IMR-90 (cell line): Measurements from ENCODE around the gene NCOA7. TPM values are rescaled to one million over a fixed set of nuclear protein-coding genes. Genes with fewer than 3 reads are reported as not detected.
A peak's percentile ranks its signal among the peaks of the same experiment; 100 is the strongest.

ENCODE experiments used
- ATAC-seq: fragments of 200-7000 bp; cut with Tn5 transposase; 2 replicates; pipeline ENCODE4 v1.9.1; 2020; ENCODE audit warnings: low read depth, mild to moderate bottlenecking, moderate library complexity
- BruUV-seq: library from RNA; stranded (reverse); fragments of 400-500 nt; replicated peaks from 2 replicates; lab custom pipeline; 2021; lab: Mats Ljungman, UMichigan
- CTCF ChIA-PET: fragments of 300-600 bp; formaldehyde crosslinking; extraction: SDS; loops from one replicate; lab custom pipeline; 2021; ENCODE audit warnings: antibody characterized with exemption; lab: Yijun Ruan, JAX
- POLR2A ChIA-PET: fragments of 300-600 bp; sonication (Branson Sonifier 250); formaldehyde crosslinking; loops from one replicate; lab custom pipeline; 2022; ENCODE audit warnings: antibody characterized with exemption; ENCODE audit not compliant: unreplicated experiment; lab: Charles Lee
- DNase-seq: peaks from one replicate; pipeline ENCODE4 v3.0.0; 2013
- H2AFZ ChIP-seq: replicated peaks from 2 replicates; pipeline ENCODE3; 2013; ENCODE audit warnings: low read length, mild to moderate bottlenecking; ENCODE audit not compliant: poor library complexity
- H2AK5ac ChIP-seq: 2 replicates; pipeline ENCODE4 v1.6.1; 2013; ENCODE audit warnings: low read depth, low read length, inconsistent platforms
- H2AK9ac ChIP-seq: replicated peaks from 2 replicates; pipeline ENCODE3; 2013; ENCODE audit warnings: mild to moderate bottlenecking, low read depth, low read length, moderate library complexity; ENCODE audit not compliant: poor library complexity
- H2BK120ac ChIP-seq: 2 replicates; pipeline ENCODE4 v1.6.1; 2013; ENCODE audit warnings: low read depth, low read length, inconsistent platforms
- H2BK15ac ChIP-seq: 3 replicates; pipeline ENCODE4 v1.6.1; 2013; ENCODE audit warnings: low read depth, low read length, inconsistent platforms
- H2BK20ac ChIP-seq: 2 replicates; pipeline ENCODE4 v1.6.1; 2013; ENCODE audit warnings: low read depth, mild to moderate bottlenecking, inconsistent platforms, low read length, moderate library complexity
- H2BK5ac ChIP-seq: 2 replicates; pipeline ENCODE4 v1.6.1; 2013; ENCODE audit warnings: mild to moderate bottlenecking, low read depth, low read length, inconsistent platforms; ENCODE audit not compliant: poor library complexity, severe bottlenecking
- H3K14ac ChIP-seq: replicated peaks from 2 replicates; pipeline ENCODE4 v1.6.1; 2013; ENCODE audit warnings: low read depth, low read length, inconsistent platforms
- H3K18ac ChIP-seq: 2 replicates; pipeline ENCODE4 v1.6.1; 2013; ENCODE audit warnings: low read depth, low read length, control low read depth
- H3K23ac ChIP-seq: 2 replicates; pipeline ENCODE4 v1.6.1; 2013; ENCODE audit warnings: low read depth, low read length, inconsistent platforms
- H3K27ac ChIP-seq: 2 replicates; pipeline ENCODE4 v1.5.1; 2013; ENCODE audit warnings: mild to moderate bottlenecking, control low read depth, low read length; ENCODE audit not compliant: insufficient read depth
- H3K27me3 ChIP-seq: 2 replicates; pipeline ENCODE4 v1.6.1; 2013; ENCODE audit warnings: low read length; ENCODE audit not compliant: control insufficient read depth, insufficient read depth
- H3K36me3 ChIP-seq: 2 replicates; pipeline ENCODE4 v1.6.1; 2013; ENCODE audit warnings: low read length, mixed read lengths; ENCODE audit not compliant: control insufficient read depth, insufficient read depth
- H3K4ac ChIP-seq: 2 replicates; pipeline ENCODE4 v1.6.1; 2013; ENCODE audit warnings: low read depth, low read length, inconsistent platforms
- H3K4me1 ChIP-seq: 2 replicates; pipeline ENCODE4 v1.6.1; 2013; ENCODE audit warnings: low read length, mixed read lengths; ENCODE audit not compliant: control insufficient read depth, insufficient read depth
- H3K4me2 ChIP-seq: 2 replicates; pipeline ENCODE4 v1.6.1; 2013; ENCODE audit warnings: low read depth, mild to moderate bottlenecking, control low read depth, low read length, moderate library complexity
- H3K4me3 ChIP-seq: 2 replicates; pipeline ENCODE4 v1.5.1; 2013; ENCODE audit warnings: low read depth, mild to moderate bottlenecking, control low read depth, low read length, moderate library complexity; ENCODE audit not compliant: insufficient read depth
- H3K56ac ChIP-seq: 2 replicates; pipeline ENCODE4 v1.6.1; 2013; ENCODE audit warnings: low read length, inconsistent platforms; ENCODE audit not compliant: insufficient read depth; ENCODE audit errors: extremely low read depth
- H3K79me1 ChIP-seq, 2 experiments: 2 replicates each; pipeline ENCODE4 v1.6.1; 2013; ENCODE audit warnings: low read length in 2 of 2, inconsistent platforms in 1 of 2, low read depth in 1 of 2
- H3K9ac ChIP-seq: 2 replicates; pipeline ENCODE4 v1.6.1; 2013; ENCODE audit warnings: low read depth, low read length, control low read depth
- H3K9me1 ChIP-seq: 2 replicates; pipeline ENCODE4 v1.6.1; 2013; ENCODE audit warnings: low read length, inconsistent platforms; ENCODE audit not compliant: insufficient read depth
- H3K9me3 ChIP-seq: 2 replicates; pipeline ENCODE4 v1.6.1; 2013; ENCODE audit warnings: low read length; ENCODE audit not compliant: control insufficient read depth, insufficient read depth
- H4K20me1 ChIP-seq: 2 replicates; pipeline ENCODE4 v1.6.1; 2013; ENCODE audit warnings: low read length, inconsistent platforms; ENCODE audit not compliant: insufficient read depth
- H4K5ac ChIP-seq: 2 replicates; pipeline ENCODE4 v1.6.1; 2013; ENCODE audit warnings: mild to moderate bottlenecking, low read depth, low read length, control low read depth
- H4K8ac ChIP-seq, 2 experiments: 2 replicates each; pipeline ENCODE4 v1.6.1; 2013; ENCODE audit warnings: low read depth in 2 of 2, low read length in 2 of 2, control low read depth in 1 of 2, inconsistent platforms in 1 of 2
- H4K91ac ChIP-seq: 2 replicates; pipeline ENCODE4 v1.6.1; 2013; ENCODE audit warnings: low read depth, low read length, inconsistent platforms; ENCODE audit not compliant: insufficient read depth
- CHD1 ChIP-seq: IDR thresholded peaks from 2 replicates; pipeline ENCODE4 v1.6.1; 2012; ENCODE audit warnings: low read depth, low read length, improper control_type of control experiment
- MAFK ChIP-seq: IDR thresholded peaks from 2 replicates; pipeline ENCODE4 v1.6.1; 2012; ENCODE audit warnings: low read depth, low read length, improper control_type of control experiment
- MXI1 ChIP-seq: IDR thresholded peaks from 2 replicates; pipeline ENCODE4 v1.6.1; 2012; ENCODE audit warnings: low read depth, mild to moderate bottlenecking, low read length, moderate library complexity, borderline replicate concordance
- NFE2L2 ChIP-seq: fragments of 150-350 bp; IDR thresholded peaks from 2 replicates; pipeline ENCODE4 v1.6.1; 2016; ENCODE audit warnings: low read depth, mild to moderate bottlenecking, low read length
- RFX5 ChIP-seq: IDR thresholded peaks from 2 replicates; pipeline ENCODE4 v1.8.0; 2012; ENCODE audit warnings: low read depth, mild to moderate bottlenecking, low read length, moderate library complexity
- WGBS, 2 experiments: methylation state at CpG; one replicate each; pipeline versions ENCODE4 v1.1.5 to v1.1.7; 2013; ENCODE audit warnings: missing lambda C conversion rate in 2 of 2; ENCODE audit not compliant: insufficient read length in 1 of 2; ENCODE audit errors: extremely low coverage in 2 of 2; 5-methylcytosine and 5-hydroxymethylcytosine counted together
- dilution Hi-C: fragments of 300-500 bp; cut with HindIII; formaldehyde crosslinking; loops from one replicate; pipeline ENCODE4 v1.14.3; 2018; ENCODE audit warnings: low sequenced_read_pairs; ENCODE audit not compliant: unreplicated experiment
- in situ Hi-C: fragments of 300-500 bp; cut with MboI; formaldehyde crosslinking; loops from 3 replicates; pipeline ENCODE4 v1.14.3; 2019; ENCODE audit warnings: low sequenced_read_pairs, inconsistent platforms, mixed read lengths
- intact Hi-C: fragments of 100-400 bp; cut with micrococcal nuclease; formaldehyde crosslinking; loops from 2 replicates; pipeline ENCODE4 v1.10.0; 2022
- polyA plus RNA-seq, 3 experiments: library from polyadenylated mRNA; depleted of rRNA; stranded (reverse); fragments of >200 nt; gene quantifications; 2 replicates each; pipeline ENCODE4 v1.2.3, GENCODE V29; 2012; ENCODE audit warnings: low replicate concordance in 1 of 3
- total RNA-seq: library from RNA; depleted of rRNA; stranded (reverse); fragments of >200 nt; gene quantifications from 2 replicates; pipeline ENCODE4 v1.2.3, GENCODE V29; 2012
- TF ChIP-seq, protein P1 (sequence below): fragments of 150-350 bp; IDR thresholded peaks from 2 replicates; pipeline ENCODE4 v1.6.1; 2017; ENCODE audit warnings: mild to moderate bottlenecking, antibody characterized with exemption, low read length, low read depth

The NCOA7 gene
- total and polyA plus RNA-seq, 2 of the 4 experiments (the other 2 are of a cell fraction), result 12.6 to 12.9 TPM

- Histone ChIP-seq H2BK120ac (no peak overlapping the region), H2AK9ac (no peak overlapping the region), H3K14ac (no peak overlapping the region), H2BK20ac (no peak overlapping the region), H4K8ac (no peak overlapping the region), H3K56ac (no peak overlapping the region), H3K4ac (no peak overlapping the region), H4K5ac (no peak overlapping the region), H3K36me3 (no peaks in the 10 kb centered on the region), H3K9ac (no peak overlapping the region), H3K9me3 (no peaks in the 10 kb centered on the region), H2AFZ (no peak overlapping the region), H3K27ac (no peak overlapping the region), H3K18ac (no peak overlapping the region), H3K4me2 (no peak overlapping the region), H3K4me3 (no peak overlapping the region), H3K27me3 (no peaks in the 10 kb centered on the region), H3K4me1 (no peaks in the 10 kb centered on the region), H3K23ac (no peak overlapping the region), H3K9me1 (no peaks in the 10 kb centered on the region), H4K91ac (no peak overlapping the region), H2BK5ac (no peak overlapping the region), H4K20me1 (no peaks in the 10 kb centered on the region), H2AK5ac (no peak overlapping the region), H2BK15ac (no peak overlapping the region), H3K79me1 (no peaks in the 10 kb centered on the region; a peak in 1 of 4 replicates)
- no TSS peak for BruUV-seq
- intact Hi-C loops (loop anchor here (5.0 kb wide), 3 partner anchors 66 to 114 kb away; partner anchors contain the start of genes HINT3 and NCOA7), dilution Hi-C loops (no loop called here), in situ Hi-C loops (loop anchor here (5.0 kb wide), 1 partner anchor 109 kb away; no protein-coding TSS in a partner anchor)
- no CpG with 5 or more reads among the region's 6 CpGs for WGBS, 2 experiments
- ChIA-PET CTCF (interaction anchor here (0.7 to 1.6 kb wide), 5 partner anchors 42 to 118 kb away, joined by 3 to 14 read pairs (median 4); partner anchors contain the start of gene NCOA7), POLR2A (no interaction called here)
- no peak for ATAC-seq
- DNase-seq, result no peak
- TF ChIP-seq NFE2L2 (no peak), RFX5 (no peak), CHD1 (no peak), MAFK (peak; percentile 27), MXI1 (no peak)
- TF ChIP-seq, protein P1, sequence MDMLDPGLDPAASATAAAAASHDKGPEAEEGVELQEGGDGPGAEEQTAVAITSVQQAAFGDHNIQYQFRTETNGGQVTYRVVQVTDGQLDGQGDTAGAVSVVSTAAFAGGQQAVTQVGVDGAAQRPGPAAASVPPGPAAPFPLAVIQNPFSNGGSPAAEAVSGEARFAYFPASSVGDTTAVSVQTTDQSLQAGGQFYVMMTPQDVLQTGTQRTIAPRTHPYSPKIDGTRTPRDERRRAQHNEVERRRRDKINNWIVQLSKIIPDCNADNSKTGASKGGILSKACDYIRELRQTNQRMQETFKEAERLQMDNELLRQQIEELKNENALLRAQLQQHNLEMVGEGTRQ, result no peak
Measured at GRCh38 chr6:125857846-125858245, 67.1 kb downstream of the NCOA7 start.
